Measurements from ENCODE around the gene CHAC1.

CHAC1 gene

DNA sequence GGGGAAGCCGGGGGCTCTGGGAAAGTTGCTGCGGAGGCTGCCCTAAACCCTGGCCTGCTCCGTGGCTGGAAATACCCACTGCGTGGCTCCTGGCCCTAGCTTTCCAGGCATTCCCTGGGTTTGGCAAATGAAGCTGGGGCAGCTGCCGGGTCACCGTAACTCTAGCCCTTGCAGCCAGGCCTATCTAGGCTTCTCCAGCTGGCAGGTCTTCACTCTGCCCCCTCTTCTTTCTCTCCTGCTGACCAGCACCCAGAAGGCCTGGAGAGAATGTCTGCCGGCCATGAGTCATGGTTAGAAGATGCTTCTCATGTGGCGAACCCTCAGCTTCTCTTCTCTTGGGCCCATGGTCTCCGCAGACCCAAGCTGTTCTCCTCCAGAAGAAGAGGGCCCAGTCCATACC is 29.7 kb upstream of the CHAC1 start:
- peaks cover 13% of the 10 kb centered on the region in 2 donors for H3K27me3 ChIP-seq (ENCODE audit: control insufficient read depth in 2 of 2, insufficient read depth in 2 of 2, low read length in 2 of 2)
- H3K9ac ChIP-seq (ENCODE audit: low read depth in 1 of 2, low read length in 2 of 2), result no peak overlapping the region
- H3K36me3 ChIP-seq (ENCODE audit: control insufficient read depth in 2 of 2, insufficient read depth in 2 of 2, low read length in 2 of 2), result no peaks in the 10 kb centered on the region
- H3K27ac ChIP-seq (ENCODE audit: low read depth in 2 of 2, low read length in 2 of 2), result no peak overlapping the region
- H3K4me1 ChIP-seq (ENCODE audit: control insufficient read depth in 2 of 2, insufficient read depth in 2 of 2, low read length in 2 of 2), result peaks cover 33 to 34% of the 10 kb centered on the region in 2 donors
- H3K4me3 ChIP-seq (ENCODE audit: low read length in 2 of 2), result no peak overlapping the region
- no peaks in the 10 kb centered on the region for H3K9me3 ChIP-seq (ENCODE audit: control insufficient read depth in 2 of 2, low read length in 2 of 2)

GRCh38 chr15:40925495-40925862 is 27.8 kb upstream of the CHAC1 start:
- H3K9me3 ChIP-seq (ENCODE audit: control insufficient read depth in 2 of 2, low read length in 2 of 2), result no peaks in the 10 kb centered on the region
- peak overlapping the region in 1 of 2 donors; percentile 22 for H3K4me3 ChIP-seq (ENCODE audit: low read length in 2 of 2)
- H3K27ac ChIP-seq (ENCODE audit: low read depth in 2 of 2, low read length in 2 of 2), result no peak overlapping the region
- no peaks in the 10 kb centered on the region for H3K36me3 ChIP-seq (ENCODE audit: control insufficient read depth in 2 of 2, insufficient read depth in 2 of 2, low read length in 2 of 2)
- H3K9ac ChIP-seq (ENCODE audit: low read depth in 1 of 2, low read length in 2 of 2), result no peak overlapping the region
- peaks cover 43 to 50% of the 10 kb centered on the region in 2 donors for H3K4me1 ChIP-seq (ENCODE audit: control insufficient read depth in 2 of 2, insufficient read depth in 2 of 2, low read length in 2 of 2)
- peaks cover 13% of the 10 kb centered on the region in 2 donors for H3K27me3 ChIP-seq (ENCODE audit: control insufficient read depth in 2 of 2, insufficient read depth in 2 of 2, low read length in 2 of 2)

- Histone ChIP-seq H3K27me3 (ENCODE audit: control insufficient read depth in 2 of 2, insufficient read depth in 2 of 2, low read length in 2 of 2) (peaks cover 13% of the 10 kb centered on the region in 2 donors), H3K9ac (ENCODE audit: low read depth in 1 of 2, low read length in 2 of 2) (no peak overlapping the region), H3K9me3 (ENCODE audit: control insufficient read depth in 2 of 2, low read length in 2 of 2) (no peaks in the 10 kb centered on the region), H3K36me3 (ENCODE audit: control insufficient read depth in 2 of 2, insufficient read depth in 2 of 2, low read length in 2 of 2) (no peaks in the 10 kb centered on the region), H3K4me1 (ENCODE audit: control insufficient read depth in 2 of 2, insufficient read depth in 2 of 2, low read length in 2 of 2) (peaks cover 49 to 56% of the 10 kb centered on the region in 2 donors), H3K27ac (ENCODE audit: low read depth in 2 of 2, low read length in 2 of 2) (peak overlapping the region in 1 of 2 donors; percentile 16), H3K4me3 (ENCODE audit: low read length in 2 of 2) (peak overlapping the region; percentile 22 to 56)
These were observed 27.2 kb upstream of the CHAC1 start for GRCh38 chr15:40925863-40926658.

- H3K4me3 ChIP-seq (ENCODE audit: low read length in 2 of 2), result peak overlapping the region; percentile 37 to 56
- no peaks in the 10 kb centered on the region for H3K9me3 ChIP-seq (ENCODE audit: control insufficient read depth in 2 of 2, low read length in 2 of 2)
- peaks cover 13 to 19% of the 10 kb centered on the region in 2 donors for H3K27me3 ChIP-seq (ENCODE audit: control insufficient read depth in 2 of 2, insufficient read depth in 2 of 2, low read length in 2 of 2)
- H3K9ac ChIP-seq (ENCODE audit: low read depth in 1 of 2, low read length in 2 of 2), result no peak overlapping the region
- peak overlapping the region in 1 of 2 donors; percentile 16 for H3K27ac ChIP-seq (ENCODE audit: low read depth in 2 of 2, low read length in 2 of 2)
- no peaks in the 10 kb centered on the region for H3K36me3 ChIP-seq (ENCODE audit: control insufficient read depth in 2 of 2, insufficient read depth in 2 of 2, low read length in 2 of 2)
- H3K4me1 ChIP-seq (ENCODE audit: control insufficient read depth in 2 of 2, insufficient read depth in 2 of 2, low read length in 2 of 2), result peaks cover 57 to 64% of the 10 kb centered on the region in 2 donors
These were observed 26.4 kb upstream of the CHAC1 start for GRCh38 chr15:40926659-40927494.

- Histone ChIP-seq H3K4me3 (ENCODE audit: low read length in 2 of 2) (peak overlapping the region; percentile 37 to 56), H3K4me1 (ENCODE audit: control insufficient read depth in 2 of 2, insufficient read depth in 2 of 2, low read length in 2 of 2) (peaks cover 57 to 68% of the 10 kb centered on the region in 2 donors), H3K9me3 (ENCODE audit: control insufficient read depth in 2 of 2, low read length in 2 of 2) (no peaks in the 10 kb centered on the region), H3K27ac (ENCODE audit: low read depth in 2 of 2, low read length in 2 of 2) (peak overlapping the region; percentile 6 to 65), H3K36me3 (ENCODE audit: control insufficient read depth in 2 of 2, insufficient read depth in 2 of 2, low read length in 2 of 2) (no peaks in the 10 kb centered on the region), H3K9ac (ENCODE audit: low read depth in 1 of 2, low read length in 2 of 2) (no peak overlapping the region), H3K27me3 (ENCODE audit: control insufficient read depth in 2 of 2, insufficient read depth in 2 of 2, low read length in 2 of 2) (peaks cover 13 to 19% of the 10 kb centered on the region in 2 donors)
These were observed 25.8 kb upstream of the CHAC1 start for GRCh38 chr15:40927495-40927872.

- H3K4me1 ChIP-seq (ENCODE audit: control insufficient read depth in 2 of 2, insufficient read depth in 2 of 2, low read length in 2 of 2), result peaks cover 57 to 66% of the 10 kb centered on the region in 2 donors
- H3K27me3 ChIP-seq (ENCODE audit: control insufficient read depth in 2 of 2, insufficient read depth in 2 of 2, low read length in 2 of 2), result peaks cover 13 to 19% of the 10 kb centered on the region in 2 donors
- H3K4me3 ChIP-seq (ENCODE audit: low read length in 2 of 2), result peak overlapping the region; percentile 73 to 78
- no peaks in the 10 kb centered on the region for H3K36me3 ChIP-seq (ENCODE audit: control insufficient read depth in 2 of 2, insufficient read depth in 2 of 2, low read length in 2 of 2)
- no peaks in the 10 kb centered on the region for H3K9me3 ChIP-seq (ENCODE audit: control insufficient read depth in 2 of 2, low read length in 2 of 2)
- peak overlapping the region; percentile 41 to 77 for H3K9ac ChIP-seq (ENCODE audit: low read depth in 1 of 2, low read length in 2 of 2)
- H3K27ac ChIP-seq (ENCODE audit: low read depth in 2 of 2, low read length in 2 of 2), result peak overlapping the region; percentile 65 to 73
These were observed 25.1 kb upstream of the CHAC1 start for GRCh38 chr15:40927873-40928806.

DNA sequence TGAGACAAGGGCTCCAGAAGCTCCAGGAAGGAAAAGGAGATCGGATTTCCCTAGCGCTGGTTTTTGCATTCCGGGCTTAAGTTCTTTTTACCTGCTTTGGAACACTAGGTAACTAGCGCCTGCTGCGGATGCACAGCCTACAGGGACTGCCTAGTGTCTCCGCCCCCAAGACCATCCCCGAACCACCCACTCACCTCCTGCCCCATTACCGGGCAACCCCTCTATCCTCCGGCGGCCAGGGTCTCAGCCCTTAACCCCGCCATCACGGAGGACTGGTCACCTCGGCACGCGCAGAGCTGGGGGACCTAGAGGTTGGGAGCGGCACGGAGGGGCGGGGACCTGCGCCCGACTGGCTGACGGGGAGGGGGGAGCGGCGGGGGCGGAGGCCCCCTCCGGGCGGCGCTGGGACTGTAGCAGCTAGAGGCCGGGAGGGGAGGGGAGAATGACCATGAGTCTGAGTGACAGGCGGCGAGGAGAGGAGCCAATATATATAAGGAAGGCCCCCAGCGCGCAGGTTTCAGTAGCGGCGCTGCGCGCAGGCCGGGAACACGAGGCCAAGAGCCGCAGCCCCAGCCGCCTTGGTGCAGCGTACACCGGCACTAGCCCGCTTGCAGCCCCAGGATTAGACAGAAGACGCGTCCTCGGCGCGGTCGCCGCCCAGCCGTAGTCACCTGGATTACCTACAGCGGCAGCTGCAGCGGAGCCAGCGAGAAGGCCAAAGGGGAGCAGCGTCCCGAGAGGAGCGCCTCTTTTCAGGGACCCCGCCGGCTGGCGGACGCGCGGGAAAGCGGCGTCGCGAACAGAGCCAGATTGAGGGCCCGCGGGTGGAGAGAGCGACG is 24.2 kb upstream of the CHAC1 start, which contains the start of gene DLL4:
Gene DLL4, plus strand, starts transcription at position 520 of the 839 bp plus-strand sequence. CDS start 329 bp downstream, outside the sequence.
- Histone ChIP-seq H3K36me3 (ENCODE audit: control insufficient read depth in 2 of 2, insufficient read depth in 2 of 2, low read length in 2 of 2) (no peaks in the 10 kb centered on the region), H3K9ac (ENCODE audit: low read depth in 1 of 2, low read length in 2 of 2) (peak within 1 kb of the TSS; percentile 60 to 77), H3K27ac (ENCODE audit: low read depth in 2 of 2, low read length in 2 of 2) (peak within 1 kb of the TSS; percentile 73 to 92), H3K4me3 (ENCODE audit: low read length in 2 of 2) (peak within 1 kb of the TSS; percentile 73 to 78), H3K27me3 (ENCODE audit: control insufficient read depth in 2 of 2, insufficient read depth in 2 of 2, low read length in 2 of 2) (peaks cover 13 to 19% of the 10 kb centered on the region in 2 donors), H3K4me1 (ENCODE audit: control insufficient read depth in 2 of 2, insufficient read depth in 2 of 2, low read length in 2 of 2) (peaks cover 63 to 68% of the 10 kb centered on the region in 2 donors), H3K9me3 (ENCODE audit: control insufficient read depth in 2 of 2, low read length in 2 of 2) (no peaks in the 10 kb centered on the region)

DNA sequence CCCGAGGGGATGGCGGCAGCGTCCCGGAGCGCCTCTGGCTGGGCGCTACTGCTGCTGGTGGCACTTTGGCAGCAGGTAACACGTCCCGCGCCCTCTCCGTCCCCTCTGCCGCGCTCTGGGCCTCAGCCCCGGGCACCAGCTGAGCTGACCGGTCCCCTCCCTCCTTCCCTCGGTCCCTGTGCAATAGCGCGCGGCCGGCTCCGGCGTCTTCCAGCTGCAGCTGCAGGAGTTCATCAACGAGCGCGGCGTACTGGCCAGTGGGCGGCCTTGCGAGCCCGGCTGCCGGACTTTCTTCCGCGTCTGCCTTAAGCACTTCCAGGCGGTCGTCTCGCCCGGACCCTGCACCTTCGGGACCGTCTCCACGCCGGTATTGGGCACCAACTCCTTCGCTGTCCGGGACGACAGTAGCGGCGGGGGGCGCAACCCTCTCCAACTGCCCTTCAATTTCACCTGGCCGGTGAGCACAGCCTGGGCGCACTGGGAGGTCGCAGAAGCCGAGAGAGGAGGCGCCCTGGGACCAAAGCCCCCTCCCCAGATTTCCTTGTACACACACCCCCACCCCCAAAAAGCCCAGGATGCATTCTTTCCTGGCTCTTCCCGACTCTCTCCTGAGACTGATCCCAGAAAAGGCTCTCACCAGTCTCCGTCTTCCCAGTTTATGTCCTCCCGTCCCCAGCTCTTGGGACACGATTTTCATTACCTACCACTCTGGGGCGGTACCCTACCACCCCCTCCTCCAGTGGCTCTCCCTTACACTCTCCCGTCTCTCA is 23.4 kb upstream of the CHAC1 start:
- peak overlapping the region; percentile 73 to 78 for H3K4me3 ChIP-seq (ENCODE audit: low read length in 2 of 2)
- H3K4me1 ChIP-seq (ENCODE audit: control insufficient read depth in 2 of 2, insufficient read depth in 2 of 2, low read length in 2 of 2), result peaks cover 68 to 69% of the 10 kb centered on the region in 2 donors
- no peaks in the 10 kb centered on the region for H3K9me3 ChIP-seq (ENCODE audit: control insufficient read depth in 2 of 2, low read length in 2 of 2)
- peak overlapping the region; percentile 60 to 77 for H3K9ac ChIP-seq (ENCODE audit: low read depth in 1 of 2, low read length in 2 of 2)
- peak overlapping the region; percentile 63 to 92 for H3K27ac ChIP-seq (ENCODE audit: low read depth in 2 of 2, low read length in 2 of 2)
- H3K27me3 ChIP-seq (ENCODE audit: control insufficient read depth in 2 of 2, insufficient read depth in 2 of 2, low read length in 2 of 2), result peaks cover 13 to 19% of the 10 kb centered on the region in 2 donors
- peaks cover 0 to 6% of the 10 kb centered on the region in 2 donors for H3K36me3 ChIP-seq (ENCODE audit: control insufficient read depth in 2 of 2, insufficient read depth in 2 of 2, low read length in 2 of 2)

Data from mucosa of rectum (tissue), 2 donors.